ENCODE results near the gene RBMS1.

Gene RBMS1

DNA sequence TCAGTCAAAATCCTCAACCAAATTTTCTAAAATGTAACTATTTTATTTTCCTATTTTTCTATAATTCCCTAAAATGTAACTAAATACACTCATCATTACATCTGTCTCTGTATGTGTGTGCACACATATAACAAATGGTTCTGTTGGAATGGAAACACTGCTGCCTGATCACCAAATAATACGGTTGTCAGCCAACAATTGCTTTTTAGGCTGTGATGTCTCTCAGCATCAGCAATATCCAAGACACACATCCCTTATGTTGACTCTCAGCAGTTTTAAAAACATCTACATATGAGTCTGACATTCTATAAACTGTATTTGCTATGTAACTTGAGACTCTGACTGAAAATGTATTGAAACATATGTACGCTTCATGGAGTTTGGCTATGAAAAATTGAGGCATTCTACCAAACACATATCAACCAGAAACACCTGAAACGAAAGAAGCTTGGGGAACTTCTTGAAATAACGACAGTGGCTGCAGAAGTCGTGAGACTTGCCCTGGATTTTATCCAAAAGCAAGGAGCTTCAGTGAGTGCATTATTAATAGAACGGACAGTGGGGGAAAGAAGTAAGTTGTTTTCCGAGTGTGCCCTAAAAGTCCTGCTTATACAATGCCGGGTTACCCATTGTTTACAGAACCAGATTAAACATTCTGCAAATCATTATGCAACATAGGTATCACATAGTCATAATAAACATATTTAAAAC lies 183.3 kb downstream of the RBMS1 start:
- in situ Hi-C loops (cut with MboI; ENCODE audit: low sequenced_read_pairs), result no loop called here

DNA sequence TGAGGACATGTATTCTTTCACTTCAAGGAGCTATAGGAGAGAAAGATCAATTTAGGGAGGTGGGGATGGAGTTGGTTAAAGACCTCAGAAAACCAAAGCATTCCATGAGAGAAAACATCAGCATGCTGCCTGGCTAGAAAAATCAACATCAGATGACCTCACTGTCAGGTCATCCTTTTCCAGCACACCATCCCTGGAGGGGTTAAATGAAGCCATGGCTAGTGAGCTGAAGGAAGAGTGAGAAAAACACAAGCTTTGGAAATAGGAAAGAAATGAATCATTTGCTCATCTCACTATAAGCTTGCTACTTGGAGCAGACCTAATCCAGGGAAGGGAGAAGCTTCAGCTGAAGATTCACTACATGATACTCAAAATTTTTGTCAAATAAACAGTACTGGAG lies 184.0 kb downstream of the RBMS1 start:
- in situ Hi-C loops (cut with MboI; ENCODE audit: low sequenced_read_pairs), result no loop called here

DNA sequence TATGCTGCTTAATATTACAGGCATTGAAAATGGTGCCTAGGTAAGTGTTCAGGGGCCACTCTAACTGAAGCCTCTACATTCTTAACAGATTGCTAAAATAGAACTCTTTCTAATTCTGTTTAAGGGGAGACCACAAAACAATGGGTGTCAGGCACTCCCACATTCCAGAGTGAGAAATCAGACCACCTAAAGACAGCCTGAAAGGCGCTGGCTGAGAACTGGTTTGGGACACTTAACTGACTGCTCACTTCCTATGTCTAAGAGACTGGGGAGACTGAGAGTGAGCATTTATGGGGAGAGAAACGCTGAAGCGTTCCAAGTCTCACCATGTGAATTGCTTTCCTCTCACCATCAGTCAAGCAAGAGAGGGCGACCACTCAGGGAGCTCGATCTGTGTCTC lies 184.7 kb downstream of the RBMS1 start:
- in situ Hi-C loops (cut with MboI; ENCODE audit: low sequenced_read_pairs), result no loop called here

DNA sequence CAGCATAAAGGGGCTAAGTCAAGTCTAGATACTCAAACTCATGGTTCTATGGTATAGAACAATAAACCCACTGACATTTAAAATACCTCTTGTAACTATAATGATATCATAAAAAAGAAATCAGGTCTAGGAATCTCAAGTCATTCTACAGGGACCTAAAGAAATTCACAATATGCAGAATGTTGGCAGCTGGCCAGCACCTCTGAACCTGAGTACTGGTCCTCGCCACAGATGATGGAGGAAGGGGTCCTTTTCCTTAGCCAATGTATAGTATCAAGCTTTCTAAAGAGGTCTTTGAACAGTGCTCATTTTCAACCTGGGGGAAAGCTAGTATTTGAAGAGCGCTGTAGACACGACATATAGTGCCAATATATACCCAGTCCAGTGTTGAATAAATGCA lies 185.1 kb downstream of the RBMS1 start:
- in situ Hi-C loops (cut with MboI; ENCODE audit: low sequenced_read_pairs), result no loop called here

DNA sequence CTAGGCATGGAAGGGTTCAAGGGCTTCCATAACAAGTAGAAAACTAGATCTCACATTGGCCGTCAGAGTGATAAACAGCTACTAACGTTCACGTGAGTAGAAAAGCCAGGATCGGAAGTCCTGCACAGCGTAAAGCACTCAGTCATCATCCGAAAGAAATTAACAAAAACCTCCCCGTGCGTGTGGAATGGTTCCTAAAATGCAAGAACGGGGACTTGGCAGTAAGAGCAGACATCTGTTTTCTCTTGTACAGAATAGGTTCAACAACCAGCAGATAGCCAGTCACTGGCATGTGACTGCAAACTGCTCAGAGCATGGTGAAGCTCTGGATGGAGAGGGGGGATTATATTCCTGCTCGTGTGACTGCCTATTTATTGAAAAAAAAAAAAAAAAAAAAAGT lies 186.6 kb downstream of the RBMS1 start:
- in situ Hi-C loops (cut with MboI; ENCODE audit: low sequenced_read_pairs), result no loop called here

DNA sequence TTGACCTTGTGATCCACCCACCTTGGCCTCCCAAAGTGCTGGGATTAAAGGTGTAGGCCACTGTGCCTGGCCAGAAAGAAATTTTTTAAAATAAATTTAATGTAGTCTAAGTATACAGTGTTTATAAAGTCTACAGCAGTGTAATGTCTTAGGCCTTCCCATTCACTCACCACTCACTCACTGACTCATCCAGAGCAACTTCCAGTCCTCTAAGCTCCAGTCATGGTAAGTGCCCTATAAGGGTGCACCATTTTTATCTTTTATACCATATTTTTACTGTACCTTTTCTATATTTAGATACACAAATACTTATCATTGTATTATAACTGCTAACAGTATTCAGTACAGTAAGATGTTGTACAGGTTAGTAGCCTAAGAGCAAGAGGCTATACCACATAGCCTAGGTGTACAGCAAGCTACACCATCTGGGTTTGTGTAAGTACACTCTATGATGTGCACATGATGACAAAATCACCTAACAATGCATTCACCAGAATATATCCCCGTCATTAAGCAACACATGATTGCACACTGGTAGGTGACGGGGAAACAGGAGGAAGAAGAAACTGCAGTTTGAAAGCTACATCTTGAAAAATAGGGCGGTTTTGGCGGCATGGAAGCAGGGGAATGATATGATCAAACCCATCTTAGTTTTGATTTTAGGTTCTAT lies 188.4 kb downstream of the RBMS1 start:
- in situ Hi-C loops (cut with MboI; ENCODE audit: low sequenced_read_pairs), result no loop called here

DNA sequence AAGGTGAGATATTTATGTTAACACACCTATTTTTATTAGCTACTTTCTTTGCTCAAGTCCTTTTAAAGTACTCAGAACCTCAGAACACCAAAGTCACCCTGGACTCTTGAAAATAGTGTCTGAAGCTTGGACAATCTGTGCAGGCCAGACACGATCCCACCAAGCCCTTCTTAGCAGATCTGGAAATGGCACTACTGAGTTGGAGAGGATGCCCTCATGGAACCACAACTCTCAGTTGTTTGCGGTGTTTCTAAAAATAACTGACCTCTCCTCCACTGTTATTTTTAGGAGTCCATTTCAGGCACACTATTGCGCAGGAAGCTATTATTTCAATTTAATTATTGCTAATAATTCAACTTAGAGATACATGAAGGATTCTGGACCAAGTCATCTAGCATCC lies 190.1 kb downstream of the RBMS1 start:
- in situ Hi-C loops (cut with MboI; ENCODE audit: low sequenced_read_pairs), result no loop called here

DNA sequence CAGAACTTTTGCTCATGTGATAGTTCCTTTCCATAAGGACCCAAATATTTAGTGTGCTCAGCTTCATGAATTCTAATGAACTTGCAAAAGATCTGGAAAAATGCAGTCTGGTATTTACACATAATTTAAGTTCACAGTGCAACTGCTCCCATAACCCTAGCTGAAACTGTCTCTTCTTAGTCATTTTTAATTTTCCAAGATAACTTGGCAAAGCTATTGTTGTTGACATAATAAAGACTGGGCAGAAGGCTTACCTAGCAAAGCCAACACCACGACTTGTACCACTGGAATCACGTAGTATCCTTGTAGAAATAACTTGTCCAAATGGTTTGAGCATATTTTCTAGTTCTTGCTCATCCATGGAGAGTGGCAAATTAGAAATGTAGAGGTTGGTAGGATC lies 190.5 kb downstream of the RBMS1 start:
- in situ Hi-C loops (cut with MboI; ENCODE audit: low sequenced_read_pairs), result no loop called here

DNA sequence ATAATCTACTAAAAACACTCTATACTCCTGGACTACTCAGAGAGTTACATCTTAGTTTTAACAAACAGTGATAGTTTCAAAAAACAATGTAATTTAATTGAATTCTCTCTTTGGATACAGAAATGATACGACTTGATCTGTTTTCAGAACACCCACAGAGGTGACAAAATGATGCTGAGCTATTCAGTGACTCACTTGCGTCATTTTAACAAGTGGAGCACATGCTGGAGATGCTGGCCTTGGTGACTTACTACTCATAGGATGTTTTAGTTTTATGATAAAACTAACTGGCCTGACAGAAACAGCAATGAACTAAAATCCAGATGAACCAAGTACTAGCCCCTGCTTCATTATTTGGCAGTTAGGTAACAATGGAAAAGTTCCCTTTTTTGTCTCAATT lies 192.2 kb downstream of the RBMS1 start:
- in situ Hi-C loops (cut with MboI; ENCODE audit: low sequenced_read_pairs), result no loop called here

DNA sequence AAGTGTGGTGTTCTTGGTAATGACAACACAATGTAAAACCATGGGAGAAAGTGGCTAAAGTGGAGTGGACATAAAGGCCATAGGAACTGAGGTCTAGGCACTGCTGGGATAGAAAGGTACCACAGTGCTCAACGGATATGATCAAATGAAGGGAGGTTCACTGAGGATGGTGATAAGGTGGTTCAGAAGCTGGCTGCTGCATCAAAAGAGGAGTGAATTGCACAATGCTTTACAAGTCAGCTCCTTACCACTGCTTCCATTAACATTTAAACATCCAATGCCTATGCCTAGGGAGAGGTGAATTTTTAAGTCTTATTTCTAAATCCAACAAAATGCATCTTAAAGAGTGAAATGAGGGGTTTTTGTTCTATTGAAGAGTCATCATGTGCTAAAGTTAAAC lies 193.4 kb downstream of the RBMS1 start:
- in situ Hi-C loops (cut with MboI; ENCODE audit: low sequenced_read_pairs), result no loop called here

DNA sequence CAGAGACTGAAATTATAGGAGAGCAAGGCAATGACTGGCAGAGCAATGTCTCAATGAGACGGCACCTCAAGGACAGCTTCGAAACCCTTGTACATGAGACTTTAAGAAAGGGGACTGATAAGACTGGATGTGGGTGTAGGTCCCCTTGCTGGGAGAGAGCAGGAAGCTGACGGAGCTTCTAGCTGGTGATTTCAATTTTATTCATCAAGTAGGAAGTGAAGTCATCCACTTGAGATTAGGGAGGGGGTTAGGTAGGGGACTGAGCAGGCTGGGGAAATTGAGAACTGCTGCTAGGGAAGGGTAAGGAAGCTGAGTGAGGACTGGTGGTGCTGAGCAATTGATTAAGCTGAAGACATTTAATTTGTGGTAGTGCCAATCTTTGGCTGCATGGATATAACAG lies 194.1 kb downstream of the RBMS1 start:
- in situ Hi-C loops (cut with MboI; ENCODE audit: low sequenced_read_pairs), result no loop called here

DNA sequence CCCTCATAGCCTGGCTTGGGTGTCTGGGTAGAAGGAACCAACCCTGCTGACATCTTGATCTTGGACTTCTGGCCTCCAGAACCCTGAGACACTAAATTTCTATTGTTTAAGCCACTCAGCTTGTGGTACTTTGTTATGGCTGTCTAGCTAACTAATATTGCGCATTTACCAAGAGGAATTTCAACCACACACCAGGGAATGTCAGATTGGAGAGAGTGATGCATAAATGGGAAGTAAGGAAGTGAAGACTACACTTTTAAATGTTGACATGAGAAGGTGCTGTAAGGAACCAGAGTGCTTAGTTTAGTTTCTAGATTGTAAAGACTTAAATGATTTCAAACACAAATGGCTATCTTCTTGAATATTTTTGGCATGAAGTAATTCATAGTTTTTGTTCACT lies 194.6 kb downstream of the RBMS1 start:
- in situ Hi-C loops (cut with MboI; ENCODE audit: low sequenced_read_pairs), result no loop called here

DNA sequence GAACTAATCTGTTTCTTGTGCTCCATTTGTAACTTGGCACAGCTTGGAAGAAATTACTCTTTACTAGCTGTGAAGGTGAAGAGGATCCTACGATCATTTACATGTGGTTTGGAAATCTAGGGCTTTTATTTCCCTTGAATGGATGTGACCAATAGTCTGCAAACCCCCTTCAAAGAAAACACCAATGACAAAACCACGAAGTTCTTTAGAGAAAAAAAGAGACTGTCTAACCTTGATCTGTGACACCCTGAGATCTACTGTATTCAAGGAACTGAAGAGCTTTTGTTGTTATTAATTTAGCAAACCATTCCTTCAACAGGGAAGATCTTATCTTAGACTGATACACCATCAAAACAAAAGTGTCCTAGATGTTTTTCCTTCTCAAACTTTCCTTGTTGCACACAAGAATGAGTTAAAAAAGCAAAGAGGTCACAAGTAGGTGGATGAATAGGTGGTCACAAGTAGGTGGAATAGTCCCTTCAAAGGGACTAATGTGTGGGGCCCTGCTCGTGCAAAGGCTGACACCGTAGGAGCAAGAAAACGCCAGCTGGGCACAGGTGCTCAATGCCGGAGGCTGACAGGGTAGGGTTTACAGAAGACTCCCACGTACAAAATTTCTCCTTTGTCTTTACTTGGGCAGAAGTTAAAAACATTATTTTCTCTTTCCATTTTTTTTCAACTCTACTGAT lies 197.9 kb downstream of the RBMS1 start:
- in situ Hi-C loops (cut with MboI; ENCODE audit: low sequenced_read_pairs), result no loop called here

DNA sequence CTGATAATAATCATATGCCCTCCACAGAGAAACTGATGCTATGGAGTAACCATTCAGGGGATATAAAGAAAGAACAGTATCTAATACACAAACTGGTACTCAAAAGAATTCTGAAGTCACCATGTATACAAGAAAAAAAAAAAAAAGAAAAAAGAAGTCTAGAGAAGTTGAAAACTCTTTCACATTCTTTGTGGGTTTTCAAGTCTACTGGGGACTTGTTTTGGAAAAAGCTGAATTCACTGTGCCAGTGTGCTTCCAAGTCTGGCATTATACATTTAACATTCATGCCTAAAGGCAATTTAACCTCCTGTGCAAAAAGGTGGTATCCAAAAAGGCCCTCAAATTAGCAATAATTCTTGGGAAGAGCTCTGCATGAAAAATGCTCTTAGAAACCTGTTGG lies 198.7 kb downstream of the RBMS1 start:
- in situ Hi-C loops (cut with MboI; ENCODE audit: low sequenced_read_pairs), result no loop called here

DNA sequence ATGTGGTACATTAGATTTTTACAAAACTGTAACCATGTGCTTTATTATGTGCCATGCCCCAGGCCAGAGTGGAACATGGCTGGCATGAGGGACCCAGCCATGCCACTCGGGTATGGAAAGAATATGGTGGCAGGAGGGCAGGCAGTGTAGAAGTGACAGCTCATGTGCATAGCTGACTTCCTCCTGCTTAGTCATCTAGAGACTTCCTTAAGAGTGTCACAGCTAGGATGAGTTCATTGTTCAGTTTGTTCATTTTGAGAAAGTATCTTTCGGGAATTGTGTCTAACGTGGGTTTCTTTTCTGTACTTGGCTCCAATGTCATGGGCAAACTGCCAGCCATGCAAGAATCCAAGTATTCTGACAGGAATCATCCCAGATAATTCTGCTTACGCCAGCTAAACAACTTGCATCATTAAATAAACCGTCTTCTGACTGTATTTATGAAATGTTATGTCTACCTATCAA lies 199.2 kb downstream of the RBMS1 start:
- in situ Hi-C loops (cut with MboI; ENCODE audit: low sequenced_read_pairs), result no loop called here

DNA sequence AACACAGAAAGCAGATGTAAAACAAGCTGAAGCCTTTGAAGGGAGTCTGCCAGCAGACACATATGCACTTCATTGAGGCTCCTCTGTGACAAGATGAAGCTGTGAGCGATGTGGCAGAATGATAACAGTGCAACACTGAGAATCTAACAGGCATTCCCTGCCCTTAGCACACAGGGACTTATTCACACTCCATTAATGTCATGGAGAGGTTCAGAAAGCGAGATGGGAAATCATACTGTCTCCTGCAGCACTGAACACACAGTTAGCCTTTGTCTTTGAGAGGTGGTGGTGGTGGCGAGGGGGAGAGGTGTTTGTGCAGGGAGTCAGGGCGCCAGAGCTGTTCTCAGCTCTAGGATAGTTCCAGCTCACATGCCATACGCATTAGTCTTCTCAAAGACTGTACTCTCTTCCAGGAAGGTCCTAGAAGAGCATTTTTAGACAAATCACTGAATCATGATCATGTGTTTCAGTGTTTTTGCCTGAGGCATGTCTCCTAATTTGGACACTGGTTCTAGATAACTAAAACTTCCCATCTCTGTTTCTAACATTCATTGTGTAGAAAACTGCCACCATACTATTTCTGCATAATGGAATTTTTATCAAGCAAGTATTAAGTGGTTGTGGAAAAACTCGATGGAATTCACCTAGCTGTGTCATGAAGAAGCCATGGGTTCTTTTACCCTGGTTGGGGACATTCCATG lies 200.1 kb downstream of the RBMS1 start:
- in situ Hi-C loops (cut with MboI; ENCODE audit: low sequenced_read_pairs), result no loop called here

DNA sequence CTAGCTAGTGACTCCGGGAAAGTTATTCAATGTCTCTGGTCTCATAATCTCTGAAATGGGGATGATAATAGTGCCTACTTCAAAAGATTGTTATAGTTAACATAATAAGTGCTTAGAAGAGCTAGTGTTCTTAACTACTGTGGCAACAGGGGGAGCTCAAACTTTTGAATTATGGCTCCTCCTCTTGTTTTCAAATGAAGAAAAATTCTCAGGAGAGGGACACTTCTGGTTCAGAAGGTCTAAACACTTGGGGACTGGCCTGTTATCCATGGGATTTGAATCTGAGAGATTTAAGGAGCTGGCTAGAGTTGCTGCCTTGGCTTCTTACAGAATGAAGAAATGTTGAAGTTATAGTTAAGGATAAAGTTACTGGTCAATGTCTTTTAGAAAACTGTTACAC lies 201.4 kb downstream of the RBMS1 start:
- in situ Hi-C loops (cut with MboI; ENCODE audit: low sequenced_read_pairs), result no loop called here

DNA sequence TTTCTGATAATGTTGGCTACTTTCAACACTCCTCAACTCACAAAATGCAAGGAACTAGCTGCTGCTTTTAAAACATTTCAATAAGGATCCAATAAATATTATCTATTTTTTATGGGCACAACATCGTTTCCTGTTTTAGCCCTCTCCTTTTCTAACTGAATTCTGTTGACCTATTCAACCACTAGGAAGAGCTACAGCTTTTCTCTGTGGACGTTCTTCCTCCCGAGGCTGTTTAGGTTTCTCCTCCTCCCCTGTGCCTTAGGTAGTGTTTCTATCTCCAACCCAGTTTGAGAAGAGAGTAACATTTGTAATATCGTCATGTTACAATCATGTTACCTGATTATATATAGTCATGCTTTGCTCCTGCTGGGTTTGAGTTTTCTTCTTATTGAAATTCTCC lies 202.2 kb downstream of the RBMS1 start:
- in situ Hi-C loops (cut with MboI; ENCODE audit: low sequenced_read_pairs), result no loop called here

DNA sequence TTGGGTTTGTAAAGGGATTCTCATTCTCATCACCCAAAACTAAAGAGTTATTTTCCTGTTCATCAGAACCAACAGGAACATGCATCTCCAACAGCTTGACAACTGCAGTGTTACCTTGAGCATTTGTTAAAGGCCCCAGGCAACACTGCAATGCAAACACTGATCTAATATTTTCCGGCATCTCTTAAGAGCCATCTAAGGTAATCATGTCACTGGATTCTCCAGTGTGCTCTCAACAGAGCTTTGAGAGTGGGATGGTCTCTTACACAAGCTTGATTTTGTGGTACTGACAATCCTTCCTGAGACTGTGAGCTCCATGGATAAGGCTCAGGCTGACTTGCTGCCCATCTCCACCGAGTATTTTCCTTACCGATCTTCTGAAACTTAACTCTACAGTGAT lies 203.0 kb downstream of the RBMS1 start:
- in situ Hi-C loops (cut with MboI; ENCODE audit: low sequenced_read_pairs), result no loop called here

DNA sequence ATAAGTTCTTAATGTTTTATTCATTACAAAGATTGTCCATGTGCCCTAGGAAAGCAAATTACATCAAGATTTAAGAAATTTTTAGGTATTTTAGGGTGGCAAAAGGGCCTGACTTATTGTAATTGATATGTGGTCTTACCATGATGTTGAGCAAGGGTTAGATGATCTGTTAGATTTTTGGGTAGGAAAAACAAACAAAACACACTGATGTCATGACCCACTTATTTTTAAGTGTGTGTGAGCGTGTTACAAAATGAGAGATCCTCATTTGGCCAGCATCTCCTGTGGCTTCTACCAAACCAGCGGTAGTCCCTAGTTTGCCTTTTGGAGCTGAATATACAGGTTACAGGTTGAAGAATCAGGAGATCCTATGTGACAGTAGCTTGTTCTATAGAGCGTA lies 203.8 kb downstream of the RBMS1 start:
- in situ Hi-C loops (cut with MboI; ENCODE audit: low sequenced_read_pairs), result no loop called here

DNA sequence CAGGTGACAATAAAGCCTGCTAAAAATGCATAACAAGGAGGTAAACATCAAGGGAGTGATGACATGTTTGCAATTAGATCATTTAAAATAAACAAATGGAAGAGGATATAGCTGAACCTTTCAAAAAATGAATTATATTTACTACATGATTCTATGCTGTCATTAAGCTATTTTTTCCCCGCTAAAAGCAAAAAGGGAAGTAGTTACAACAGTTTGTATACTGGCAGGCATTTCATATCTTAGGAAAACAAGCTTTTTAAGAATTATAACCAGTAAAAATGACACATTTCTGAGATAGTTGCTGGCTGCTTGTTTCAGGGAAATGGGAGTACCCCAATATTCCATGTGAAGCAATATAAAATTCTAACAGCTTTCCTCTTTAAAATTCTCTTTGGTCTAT lies 204.5 kb downstream of the RBMS1 start:
- in situ Hi-C loops (cut with MboI; ENCODE audit: low sequenced_read_pairs), result no loop called here

DNA sequence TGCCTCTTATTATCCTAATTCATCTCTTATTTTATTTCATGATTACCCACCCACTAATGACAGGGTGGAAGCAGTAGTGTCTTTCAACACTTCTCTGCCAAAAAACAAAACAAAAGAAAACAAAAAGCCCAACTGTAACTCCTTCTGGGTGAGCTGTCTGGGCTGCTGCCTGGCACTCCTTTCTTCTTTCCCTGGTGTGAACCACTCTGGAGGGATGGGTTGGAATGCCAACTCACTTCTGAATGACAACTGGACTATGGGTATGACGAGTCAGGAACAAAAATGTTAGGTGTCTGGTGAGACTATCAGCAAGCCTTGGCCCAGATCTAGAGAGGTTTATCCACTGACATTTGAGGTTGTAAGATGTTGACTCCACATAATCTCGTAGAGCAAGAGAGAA lies 205.3 kb downstream of the RBMS1 start:
- in situ Hi-C loops (cut with MboI; ENCODE audit: low sequenced_read_pairs), result no loop called here

Data from hTERT RPE-1 (cell line).